Mammary epithelial cell (primary cell): ENCODE data around the gene GIMAP6.

Source experiments
- CTCF ChIP-seq, 2 donors: IDR thresholded peaks in 1 of 2; conservative IDR thresholded peaks in 1 of 2; 2 replicates each; pipeline ENCODE4 v1.5.1; 2011 to 2012; ENCODE audit warnings: inconsistent platforms in 2 of 2, low read length in 2 of 2, mild to moderate bottlenecking in 2 of 2, control low read depth in 1 of 2, low read depth in 1 of 2; ENCODE audit not compliant: insufficient read depth in 1 of 2; ENCODE audit errors: extremely low read depth in 1 of 2
- EZH2 ChIP-seq: IDR thresholded peaks from 2 replicates; pipeline ENCODE4 v1.6.1; 2012; ENCODE audit warnings: low read length, inconsistent platforms, borderline replicate concordance

- TF ChIP-seq CTCF (conservative IDR thresholded peaks at IDR 0.05 in 1 of 2, IDR thresholded peaks at IDR 0.05 in 1 of 2; ENCODE audit: extremely low read depth in 1 of 2, insufficient read depth in 1 of 2, low read depth in 1 of 2, low read length in 2 of 2), result no peak
- TF ChIP-seq EZH2, result no peak
Observed at GRCh38 chr7:150595361-150595760, 36.8 kb downstream of the GIMAP6 start.
